ENCODE measurements around the gene RGR. TPM values are rescaled to one million over a fixed set of nuclear protein-coding genes. Genes with fewer than 3 reads are reported as not detected.

Gene RGR
- polyA plus RNA-seq, 1 donor (not counting 4 experiments of a cell fraction or from before 2014, with no cell fraction given), result not detected

GRCh38 chr10:84213076-84213475 is 31.8 kb upstream of the RGR start:
- Histone ChIP-seq H3K79me2 (ENCODE audit: control insufficient read depth, insufficient read depth, low read length) (no peaks in the 10 kb centered on the region), H3K4me2 (ENCODE audit: control insufficient read depth, extremely low read depth, insufficient read depth, low read depth, low read length) (no peak overlapping the region), H3K9ac (ENCODE audit: control insufficient read depth, extremely low read depth, insufficient read depth, low read length) (no peak overlapping the region), H3K27ac (ENCODE audit: control insufficient read depth, insufficient read depth, low read length) (no peak overlapping the region), H3K9me1 (ENCODE audit: control insufficient read depth, extremely low read depth, insufficient read depth, low read length) (no peaks in the 10 kb centered on the region), H3K4me1 (ENCODE audit: control insufficient read depth, extremely low read depth, insufficient read depth, low read length) (no peaks in the 10 kb centered on the region), H3K9me3 (ENCODE audit: control insufficient read depth, low read depth, low read length) (no peaks in the 10 kb centered on the region), H3K27me3 (ENCODE audit: control insufficient read depth, extremely low read depth, insufficient read depth, low read length) (no peaks in the 10 kb centered on the region), H3K4me3 (ENCODE audit: control insufficient read depth in 2 of 3, extremely low read depth in 1 of 3, insufficient read depth in 2 of 3, low read depth in 1 of 3, low read length in 3 of 3) (no peak overlapping the region), H2AFZ (ENCODE audit: control insufficient read depth, low read length) (no peak overlapping the region), H4K20me1 (ENCODE audit: control insufficient read depth, extremely low read depth, insufficient read depth, low read length) (no peaks in the 10 kb centered on the region), H3K36me3 (ENCODE audit: control insufficient read depth in 2 of 2, extremely low read depth in 1 of 2, insufficient read depth in 2 of 2, low read length in 2 of 2) (no peaks in the 10 kb centered on the region)
- TF ChIP-seq EZH2 (IDR thresholded peaks at IDR 0.05; ENCODE audit: low read length), result no peak
- TF ChIP-seq, protein P1, sequence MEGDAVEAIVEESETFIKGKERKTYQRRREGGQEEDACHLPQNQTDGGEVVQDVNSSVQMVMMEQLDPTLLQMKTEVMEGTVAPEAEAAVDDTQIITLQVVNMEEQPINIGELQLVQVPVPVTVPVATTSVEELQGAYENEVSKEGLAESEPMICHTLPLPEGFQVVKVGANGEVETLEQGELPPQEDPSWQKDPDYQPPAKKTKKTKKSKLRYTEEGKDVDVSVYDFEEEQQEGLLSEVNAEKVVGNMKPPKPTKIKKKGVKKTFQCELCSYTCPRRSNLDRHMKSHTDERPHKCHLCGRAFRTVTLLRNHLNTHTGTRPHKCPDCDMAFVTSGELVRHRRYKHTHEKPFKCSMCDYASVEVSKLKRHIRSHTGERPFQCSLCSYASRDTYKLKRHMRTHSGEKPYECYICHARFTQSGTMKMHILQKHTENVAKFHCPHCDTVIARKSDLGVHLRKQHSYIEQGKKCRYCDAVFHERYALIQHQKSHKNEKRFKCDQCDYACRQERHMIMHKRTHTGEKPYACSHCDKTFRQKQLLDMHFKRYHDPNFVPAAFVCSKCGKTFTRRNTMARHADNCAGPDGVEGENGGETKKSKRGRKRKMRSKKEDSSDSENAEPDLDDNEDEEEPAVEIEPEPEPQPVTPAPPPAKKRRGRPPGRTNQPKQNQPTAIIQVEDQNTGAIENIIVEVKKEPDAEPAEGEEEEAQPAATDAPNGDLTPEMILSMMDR (optimal IDR thresholded peaks at IDR 0.05 in 1 of 3, IDR thresholded peaks at IDR 0.05 in 1 of 3, conservative IDR thresholded peaks at IDR 0.05 in 1 of 3; ENCODE audit: extremely low read depth in 1 of 3, insufficient read depth in 2 of 3, low read length in 3 of 3), result no peak
- dilution Hi-C loops (cut with MboI; ENCODE audit: extremely low pct_ligation_motif_present, low sequenced_read_pairs), result no loop called here
- no peak for DNase-seq (ENCODE audit: low read depth, low spot score)
- FAIRE-seq, result no peak

GRCh38 chr10:84214046-84214572 is 30.7 kb upstream of the RGR start:
- TF ChIP-seq, protein P1 (optimal IDR thresholded peaks at IDR 0.05 in 1 of 3, IDR thresholded peaks at IDR 0.05 in 1 of 3, conservative IDR thresholded peaks at IDR 0.05 in 1 of 3; ENCODE audit: extremely low read depth in 1 of 3, insufficient read depth in 2 of 3, low read length in 3 of 3), result no peak
- no peak for TF ChIP-seq EZH2 (IDR thresholded peaks at IDR 0.05; ENCODE audit: low read length)
- no peak for DNase-seq (ENCODE audit: low read depth, low spot score)
- H3K79me2 ChIP-seq (ENCODE audit: control insufficient read depth, insufficient read depth, low read length), result no peaks in the 10 kb centered on the region
- no peaks in the 10 kb centered on the region for H3K9me1 ChIP-seq (ENCODE audit: control insufficient read depth, extremely low read depth, insufficient read depth, low read length)
- H3K27me3 ChIP-seq (ENCODE audit: control insufficient read depth, extremely low read depth, insufficient read depth, low read length), result no peaks in the 10 kb centered on the region
- no peak for FAIRE-seq
- no peaks in the 10 kb centered on the region for H4K20me1 ChIP-seq (ENCODE audit: control insufficient read depth, extremely low read depth, insufficient read depth, low read length)
- no peak overlapping the region for H3K9ac ChIP-seq (ENCODE audit: control insufficient read depth, extremely low read depth, insufficient read depth, low read length)
- no peak overlapping the region for H3K4me2 ChIP-seq (ENCODE audit: control insufficient read depth, extremely low read depth, insufficient read depth, low read depth, low read length)
- dilution Hi-C loops (cut with MboI; ENCODE audit: extremely low pct_ligation_motif_present, low sequenced_read_pairs), result no loop called here
- H3K4me3 ChIP-seq (ENCODE audit: control insufficient read depth in 2 of 3, extremely low read depth in 1 of 3, insufficient read depth in 2 of 3, low read depth in 1 of 3, low read length in 3 of 3), result no peak overlapping the region
- H3K4me1 ChIP-seq (ENCODE audit: control insufficient read depth, extremely low read depth, insufficient read depth, low read length), result no peaks in the 10 kb centered on the region
- H3K36me3 ChIP-seq (ENCODE audit: control insufficient read depth in 2 of 2, extremely low read depth in 1 of 2, insufficient read depth in 2 of 2, low read length in 2 of 2), result no peaks in the 10 kb centered on the region
- no peak overlapping the region for H3K27ac ChIP-seq (ENCODE audit: control insufficient read depth, insufficient read depth, low read length)
- H2AFZ ChIP-seq (ENCODE audit: control insufficient read depth, low read length), result no peak overlapping the region
- H3K9me3 ChIP-seq (ENCODE audit: control insufficient read depth, low read depth, low read length), result no peaks in the 10 kb centered on the region

Measured in keratinocyte (primary cell).